Thyroid gland (tissue), 4 donors: ENCODE measurements around the gene DCAF16.

Experiments used
- POLR2A ChIP-seq, 2 donors: fragments of 450-650 bp; IDR thresholded peaks; one replicate each; pipeline ENCODE4 v1.6.1; 2017; ENCODE audit warnings: antibody characterized with exemption in 2 of 2, mild to moderate bottlenecking in 2 of 2, moderate library complexity in 1 of 2
- TF ChIP-seq, protein P1 (sequence below), 6 experiments: fragments of 200-600 bp in 3 of 6; fragments of 450-650 bp in 3 of 6; sonication (generic) in 3 of 6; IDR thresholded peaks; one replicate each; pipeline ENCODE4 v1.5.1; 2016 to 2019; ENCODE audit warnings: antibody characterized with exemption in 6 of 6, mild to moderate bottlenecking in 2 of 6, inconsistent platforms in 1 of 6, moderate library complexity in 1 of 6

GRCh38 chr4:17758485-17758884 lies 52.1 kb downstream of the DCAF16 start:
- TF ChIP-seq, protein P1, sequence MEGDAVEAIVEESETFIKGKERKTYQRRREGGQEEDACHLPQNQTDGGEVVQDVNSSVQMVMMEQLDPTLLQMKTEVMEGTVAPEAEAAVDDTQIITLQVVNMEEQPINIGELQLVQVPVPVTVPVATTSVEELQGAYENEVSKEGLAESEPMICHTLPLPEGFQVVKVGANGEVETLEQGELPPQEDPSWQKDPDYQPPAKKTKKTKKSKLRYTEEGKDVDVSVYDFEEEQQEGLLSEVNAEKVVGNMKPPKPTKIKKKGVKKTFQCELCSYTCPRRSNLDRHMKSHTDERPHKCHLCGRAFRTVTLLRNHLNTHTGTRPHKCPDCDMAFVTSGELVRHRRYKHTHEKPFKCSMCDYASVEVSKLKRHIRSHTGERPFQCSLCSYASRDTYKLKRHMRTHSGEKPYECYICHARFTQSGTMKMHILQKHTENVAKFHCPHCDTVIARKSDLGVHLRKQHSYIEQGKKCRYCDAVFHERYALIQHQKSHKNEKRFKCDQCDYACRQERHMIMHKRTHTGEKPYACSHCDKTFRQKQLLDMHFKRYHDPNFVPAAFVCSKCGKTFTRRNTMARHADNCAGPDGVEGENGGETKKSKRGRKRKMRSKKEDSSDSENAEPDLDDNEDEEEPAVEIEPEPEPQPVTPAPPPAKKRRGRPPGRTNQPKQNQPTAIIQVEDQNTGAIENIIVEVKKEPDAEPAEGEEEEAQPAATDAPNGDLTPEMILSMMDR (IDR thresholded peaks at IDR 0.05): no peak
- no peak for TF ChIP-seq POLR2A (IDR thresholded peaks at IDR 0.05)
